Subcutaneous adipose tissue (tissue), 4 donors: ENCODE measurements around the gene CPLX3. TPM values are rescaled to one million over a fixed set of nuclear protein-coding genes. Genes with fewer than 3 reads are reported as not detected.

ENCODE experiments used
- CTCF ChIP-seq: fragments of 450-650 bp; IDR thresholded peaks from one replicate; pipeline ENCODE4 v1.5.1; 2016; ENCODE audit warnings: low read depth, mild to moderate bottlenecking, control low read depth, antibody characterized with exemption, moderate library complexity
- total RNA-seq, 4 donors: library from RNA; depleted of rRNA; stranded (reverse); fragments of >200 nt; gene quantifications; one replicate each; pipeline ENCODE4 v1.1.0, GENCODE V29; 2016

Gene CPLX3
- total RNA-seq, 4 donors from 2014 or later = not detected

DNA sequence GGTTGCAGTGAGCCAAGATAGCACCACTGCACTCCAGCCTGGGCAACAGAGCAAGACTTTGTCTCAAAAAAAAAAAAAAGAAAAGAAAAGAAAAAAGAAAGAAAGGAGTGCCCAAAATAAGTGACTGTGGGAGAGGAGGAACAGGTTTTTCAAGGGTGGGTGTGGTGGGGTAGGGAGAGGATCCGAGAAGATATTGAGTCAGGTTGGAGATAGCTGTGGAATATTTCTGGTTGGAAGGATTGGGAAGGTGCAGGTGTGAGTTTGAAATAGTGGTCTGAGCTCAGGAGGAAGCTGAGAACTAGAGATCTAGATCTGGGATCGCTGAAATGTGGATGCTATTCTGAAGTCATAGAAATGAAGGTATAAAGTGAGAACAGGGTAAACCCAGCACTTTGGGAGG lies 38.9 kb downstream of the CPLX3 start:
- no peak for TF ChIP-seq CTCF

GRCh38 chr15:74866090-74866489 lies 39.7 kb downstream of the CPLX3 start:
- TF ChIP-seq CTCF = no peak

- no peak for TF ChIP-seq CTCF
Observed at GRCh38 chr15:74867466-74868038, 41.1 kb downstream of the CPLX3 start.

- no peak for TF ChIP-seq CTCF
Observed at GRCh38 chr15:74868059-74868458, 41.6 kb downstream of the CPLX3 start.

DNA sequence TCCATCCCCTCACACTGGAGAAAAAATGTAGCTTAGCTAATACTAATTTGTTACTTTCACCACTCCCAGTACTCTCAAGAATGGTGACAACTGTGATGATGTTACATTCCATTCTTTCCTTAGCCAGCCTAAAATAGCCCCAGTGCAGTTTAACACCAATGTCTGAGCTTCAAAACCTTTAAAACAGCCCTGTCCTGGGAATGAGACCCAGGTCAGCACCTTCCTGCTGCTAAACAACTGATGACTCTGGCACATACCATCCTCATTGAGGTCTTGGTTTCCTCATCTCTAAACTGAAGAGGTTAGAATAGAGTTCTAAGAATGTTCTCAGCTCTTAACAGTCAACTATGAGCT lies 42.9 kb downstream of the CPLX3 start:
- TF ChIP-seq CTCF = no peak

- no peak for TF ChIP-seq CTCF
Observed at GRCh38 chr15:74869726-74870407, 43.4 kb downstream of the CPLX3 start.

DNA sequence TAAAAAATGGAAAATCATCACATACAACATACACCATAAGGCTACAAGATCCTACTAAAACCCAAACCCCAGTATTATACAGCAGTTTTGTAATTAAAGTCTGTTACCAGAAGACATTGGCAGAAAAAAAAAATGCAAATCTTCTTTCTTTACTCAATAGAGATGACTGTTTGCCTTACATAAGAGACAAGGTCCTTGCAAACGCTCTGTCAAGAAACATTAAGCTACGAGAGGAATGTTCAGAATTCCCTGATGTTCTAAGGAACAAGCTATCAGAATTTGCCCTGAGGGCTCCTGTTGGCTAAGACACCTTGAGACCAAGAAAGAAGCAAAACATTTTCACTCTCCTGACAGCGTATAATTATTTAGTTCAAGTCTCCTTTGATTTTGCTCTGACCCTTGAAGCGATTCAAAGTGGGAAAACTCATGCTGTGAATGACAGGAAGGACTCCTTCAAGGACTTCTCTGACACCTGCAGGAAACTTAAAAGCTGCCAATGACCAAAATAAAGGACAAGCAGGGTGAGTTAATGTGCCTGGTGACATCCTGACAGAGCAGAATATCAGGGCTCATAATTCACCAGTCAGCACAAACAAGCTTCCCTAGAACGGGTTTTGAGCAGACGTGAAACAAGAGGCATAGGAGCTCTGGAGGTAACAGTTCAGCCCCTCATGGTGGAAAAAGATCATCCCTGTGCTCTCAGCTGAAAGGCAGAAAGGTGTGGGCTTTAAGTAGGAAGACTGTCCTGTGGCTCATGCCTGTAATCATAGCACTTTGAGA lies 44.2 kb downstream of the CPLX3 start:
- no peak for TF ChIP-seq CTCF
